Activated CD8-positive, alpha-beta memory T cell treated with anti-CD3 and anti-CD28 coated beads, Interleukin-2, amount 50 U/mL, for 1 hour (primary cell): ENCODE measurements around the gene LENG8.

ENCODE experiments used
- DNase-seq: peaks from one replicate; pipeline ENCODE4 v3.0.0-alpha.2; 2020; ENCODE audit errors: extremely low read depth

LENG8 gene

GRCh38 chr19:54422136-54422535 lies 26.9 kb upstream of the LENG8 start:
- no peak for DNase-seq

- no peak for DNase-seq
Observed at GRCh38 chr19:54424201-54424600, 24.8 kb upstream of the LENG8 start.

- DNase-seq: no peak
Observed at GRCh38 chr19:54424660-54425381, 24.2 kb upstream of the LENG8 start.

GRCh38 chr19:54425382-54425723 lies 23.6 kb upstream of the LENG8 start:
- DNase-seq: no peak

- DNase-seq: no peak
Observed at GRCh38 chr19:54426291-54426931, 22.6 kb upstream of the LENG8 start.

GRCh38 chr19:54427586-54427985 lies 21.4 kb upstream of the LENG8 start:
- no peak for DNase-seq

GRCh38 chr19:54428323-54429175 lies 20.4 kb upstream of the LENG8 start:
- DNase-seq: no peak

GRCh38 chr19:54429176-54429495 lies 19.9 kb upstream of the LENG8 start:
- no peak for DNase-seq

GRCh38 chr19:54429545-54430227 lies 19.3 kb upstream of the LENG8 start:
- DNase-seq: no peak

- DNase-seq: no peak
Observed at GRCh38 chr19:54430306-54431254, 18.4 kb upstream of the LENG8 start.

- DNase-seq: no peak
Observed at GRCh38 chr19:54431255-54431838, 17.7 kb upstream of the LENG8 start.

GRCh38 chr19:54432144-54432738 lies 16.8 kb upstream of the LENG8 start:
- DNase-seq: no peak

- no peak for DNase-seq
Observed at GRCh38 chr19:54433697-54434096, 15.3 kb upstream of the LENG8 start.

- DNase-seq: no peak
Observed at GRCh38 chr19:54434112-54434872, 14.7 kb upstream of the LENG8 start.

- DNase-seq: no peak
Observed at GRCh38 chr19:54434873-54435214, 14.2 kb upstream of the LENG8 start.

GRCh38 chr19:54435551-54436016 lies 13.4 kb upstream of the LENG8 start:
- no peak for DNase-seq

- DNase-seq: no peak
Observed at GRCh38 chr19:54436031-54436523, 12.9 kb upstream of the LENG8 start.

GRCh38 chr19:54436628-54437252 lies 12.3 kb upstream of the LENG8 start:
- no peak for DNase-seq
